BLaER1 (cell line): ENCODE results near the gene CMYA5.
"Not testable (repeated sequence)": the region's sequence is repeated elsewhere in the genome, so short reads cannot be mapped to it uniquely, and the experiment has no call there.

Source experiments
- H3K27ac ChIP-seq: shearing (Covaris generic); formaldehyde crosslinking; 2 replicates; pipeline ENCODE4 v1.8.1; 2022
- H3K27me3 ChIP-seq: shearing (Covaris generic); formaldehyde crosslinking; 2 replicates; pipeline ENCODE4 v1.8.1; 2022
- H3K36me3 ChIP-seq: shearing (Covaris generic); formaldehyde crosslinking; 2 replicates; pipeline ENCODE4 v1.8.1; 2022
- H3K4me1 ChIP-seq: shearing (Covaris generic); formaldehyde crosslinking; 2 replicates; pipeline ENCODE4 v1.8.1; 2022
- H3K4me2 ChIP-seq: shearing (Covaris generic); formaldehyde crosslinking; 2 replicates; pipeline ENCODE4 v1.8.1; 2022
- H3K4me3 ChIP-seq: shearing (Covaris generic); formaldehyde crosslinking; 2 replicates; pipeline ENCODE4 v1.8.1; 2022
- H3K9ac ChIP-seq: shearing (Covaris generic); formaldehyde crosslinking; 2 replicates; pipeline ENCODE4 v1.8.1; 2022
- H3K9me3 ChIP-seq: shearing (Covaris generic); formaldehyde crosslinking; 2 replicates; pipeline ENCODE4 v1.8.1; 2022
- H4K20me1 ChIP-seq: shearing (Covaris generic); formaldehyde crosslinking; 2 replicates; pipeline ENCODE4 v1.8.1; 2022
- Cebpa-rat ChIP-seq: shearing (Covaris generic); IDR thresholded peaks from 2 replicates; pipeline ENCODE4 v1.8.1; 2022

Gene CMYA5

GRCh38 chr5:79689541-79690466 is at the start of gene CMYA5:
Gene CMYA5 (plus strand): TSS chr5:79689836. CDS start chr5:79689908, 72 bp downstream.
- Histone ChIP-seq H3K27ac (no peak within 1 kb of the TSS), H3K9me3 (peaks cover 29% of the 10 kb centered on the region), H4K20me1 (no peaks in the 10 kb centered on the region), H3K4me3 (no peak within 1 kb of the TSS), H3K36me3 (peaks cover 50% of the 10 kb centered on the region), H3K27me3 (no peaks in the 10 kb centered on the region), H3K4me2 (no peak within 1 kb of the TSS), H3K9ac (no peak within 1 kb of the TSS), H3K4me1 (no peaks in the 10 kb centered on the region)
- no peak for TF ChIP-seq Cebpa-rat

GRCh38 chr5:79640571-79641055 is 49.0 kb upstream of the CMYA5 start:
- H3K9ac ChIP-seq: no peak overlapping the region
- H3K36me3 ChIP-seq: peaks cover 68% of the 10 kb centered on the region
- no peak overlapping the region for H3K4me3 ChIP-seq
- H3K9me3 ChIP-seq: no peaks in the 10 kb centered on the region
- no peaks in the 10 kb centered on the region for H3K4me1 ChIP-seq
- no peak for TF ChIP-seq Cebpa-rat
- H3K27ac ChIP-seq: no peak overlapping the region
- peaks cover 35% of the 10 kb centered on the region for H4K20me1 ChIP-seq
- no peak overlapping the region for H3K4me2 ChIP-seq
- no peaks in the 10 kb centered on the region for H3K27me3 ChIP-seq

GRCh38 chr5:79641414-79641813 is 48.2 kb upstream of the CMYA5 start:
- H3K27ac ChIP-seq: no peak overlapping the region
- no peak for TF ChIP-seq Cebpa-rat
- peaks cover 71% of the 10 kb centered on the region for H3K36me3 ChIP-seq

GRCh38 chr5:79642210-79642609 is 47.4 kb upstream of the CMYA5 start:
- TF ChIP-seq Cebpa-rat: no peak
- Histone ChIP-seq H3K36me3 (peaks cover 74% of the 10 kb centered on the region), H3K9ac (no peak overlapping the region), H4K20me1 (peaks cover 22% of the 10 kb centered on the region), H3K9me3 (no peaks in the 10 kb centered on the region), H3K4me2 (no peak overlapping the region), H3K4me1 (no peaks in the 10 kb centered on the region), H3K27ac (no peak overlapping the region), H3K27me3 (no peaks in the 10 kb centered on the region), H3K4me3 (no peak overlapping the region)

More at GRCh38 chr5:79641414-79641813, 48.2 kb upstream of the CMYA5 start:
- no peaks in the 10 kb centered on the region for H3K4me1 ChIP-seq
- H3K4me3 ChIP-seq: no peak overlapping the region
- H3K9ac ChIP-seq: no peak overlapping the region
- peaks cover 30% of the 10 kb centered on the region for H4K20me1 ChIP-seq
- H3K9me3 ChIP-seq: no peaks in the 10 kb centered on the region
- no peak overlapping the region for H3K4me2 ChIP-seq
- H3K27me3 ChIP-seq: no peaks in the 10 kb centered on the region

GRCh38 chr5:79653843-79654242 is 35.8 kb upstream of the CMYA5 start:
- H3K9me3 ChIP-seq: no peaks in the 10 kb centered on the region
- no peaks in the 10 kb centered on the region for H3K27me3 ChIP-seq
- H3K9ac ChIP-seq: no peak overlapping the region
- H4K20me1 ChIP-seq: no peaks in the 10 kb centered on the region
- H3K27ac ChIP-seq: no peak overlapping the region
- H3K36me3 ChIP-seq: peaks cover 53% of the 10 kb centered on the region
- H3K4me3 ChIP-seq: no peak overlapping the region
- H3K4me2 ChIP-seq: no peak overlapping the region
- no peaks in the 10 kb centered on the region for H3K4me1 ChIP-seq
- TF ChIP-seq Cebpa-rat: no peak

GRCh38 chr5:79663212-79663611 is 26.4 kb upstream of the CMYA5 start:
- H3K27me3 ChIP-seq: no peaks in the 10 kb centered on the region
- no peak overlapping the region for H3K4me3 ChIP-seq
- no peak overlapping the region for H3K4me2 ChIP-seq
- no peak overlapping the region for H3K9ac ChIP-seq
- no peaks in the 10 kb centered on the region for H3K4me1 ChIP-seq
- no peaks in the 10 kb centered on the region for H4K20me1 ChIP-seq
- H3K27ac ChIP-seq: no peak overlapping the region
- H3K9me3 ChIP-seq: peaks cover 24% of the 10 kb centered on the region
- peaks cover 54% of the 10 kb centered on the region for H3K36me3 ChIP-seq
- TF ChIP-seq Cebpa-rat: no peak

- Histone ChIP-seq H3K4me3 (no peak overlapping the region), H4K20me1 (no peaks in the 10 kb centered on the region), H3K27ac (no peak overlapping the region), H3K9me3 (peaks cover 11% of the 10 kb centered on the region), H3K36me3 (peaks cover 57% of the 10 kb centered on the region), H3K27me3 (no peaks in the 10 kb centered on the region), H3K4me1 (no peaks in the 10 kb centered on the region), H3K4me2 (no peak overlapping the region), H3K9ac (no peak overlapping the region)
- no peak for TF ChIP-seq Cebpa-rat
Observed at GRCh38 chr5:79666758-79667157, 22.9 kb upstream of the CMYA5 start.

- Histone ChIP-seq H3K27me3 (no peaks in the 10 kb centered on the region), H3K27ac (no peak overlapping the region), H3K4me3 (no peak overlapping the region), H3K4me2 (no peak overlapping the region), H3K9me3 (no peaks in the 10 kb centered on the region), H3K9ac (no peak overlapping the region), H3K4me1 (no peaks in the 10 kb centered on the region), H4K20me1 (peaks cover 14% of the 10 kb centered on the region), H3K36me3 (peaks cover 66% of the 10 kb centered on the region)
- TF ChIP-seq Cebpa-rat: no peak
Observed at GRCh38 chr5:79672392-79672791, 17.2 kb upstream of the CMYA5 start.

GRCh38 chr5:79676354-79676753 is 13.3 kb upstream of the CMYA5 start:
- not testable (repeated sequence) for H3K27me3 ChIP-seq, H3K27ac ChIP-seq, H3K4me1 ChIP-seq, H3K4me3 ChIP-seq, H3K4me2 ChIP-seq, H3K9ac ChIP-seq, H3K9me3 ChIP-seq
- peaks cover 14% of the 10 kb centered on the region for H4K20me1 ChIP-seq
- H3K36me3 ChIP-seq: peaks cover 69% of the 10 kb centered on the region

GRCh38 chr5:79682102-79682501 is 7.5 kb upstream of the CMYA5 start:
- H3K9me3 ChIP-seq, H3K27ac ChIP-seq, H3K4me1 ChIP-seq, H3K4me2 ChIP-seq, H3K4me3 ChIP-seq, H3K27me3 ChIP-seq, H4K20me1 ChIP-seq, H3K9ac ChIP-seq: not testable (repeated sequence)
- peaks cover 76% of the 10 kb centered on the region for H3K36me3 ChIP-seq
